HG03571 (cell line): ENCODE measurements around the gene ADRM1.

Experiments
- ATAC-seq: cut with Tn5 transposase; IDR thresholded peaks from one replicate; pipeline ENCODE4 v1.9.1; 2021; ENCODE audit not compliant: unreplicated experiment

Gene ADRM1

DNA sequence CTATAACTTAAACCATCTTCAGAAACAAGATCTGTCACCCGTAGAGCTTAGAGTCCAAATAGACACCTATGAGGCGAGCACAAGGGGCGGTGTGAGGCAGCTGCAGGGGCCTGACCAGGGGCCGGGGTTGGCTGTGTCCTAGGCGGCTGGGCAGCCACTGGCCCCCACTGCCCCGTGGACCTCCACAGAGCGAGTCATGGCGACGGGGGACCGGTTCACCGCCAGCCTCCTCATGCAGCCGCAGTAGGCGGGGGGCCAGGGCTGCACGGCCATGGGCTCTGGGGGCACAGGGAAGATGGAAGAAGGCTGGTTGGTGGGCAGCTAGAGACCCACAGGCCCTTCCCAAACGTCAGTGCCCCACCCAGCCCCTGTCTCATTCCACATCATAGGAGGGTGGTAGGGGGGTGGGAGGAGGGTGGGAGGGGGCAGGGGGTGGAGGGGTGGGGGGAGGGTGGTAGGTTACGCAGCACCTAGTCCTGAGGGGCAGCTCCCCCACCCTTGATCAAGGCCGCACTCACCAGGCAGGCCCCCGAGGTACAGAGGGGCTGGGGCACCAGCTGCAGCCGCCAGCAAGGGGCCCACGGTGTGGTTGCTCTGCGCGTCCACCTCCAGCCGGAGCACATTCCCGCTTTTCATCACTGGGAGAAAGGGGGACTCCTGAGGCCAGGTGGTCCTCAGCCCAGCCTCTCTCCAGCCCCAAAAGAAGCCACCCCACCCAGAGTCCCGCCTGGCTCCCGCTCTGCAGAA, 6.6 kb downstream of the ADRM1 start:
- no peak for ATAC-seq

DNA sequence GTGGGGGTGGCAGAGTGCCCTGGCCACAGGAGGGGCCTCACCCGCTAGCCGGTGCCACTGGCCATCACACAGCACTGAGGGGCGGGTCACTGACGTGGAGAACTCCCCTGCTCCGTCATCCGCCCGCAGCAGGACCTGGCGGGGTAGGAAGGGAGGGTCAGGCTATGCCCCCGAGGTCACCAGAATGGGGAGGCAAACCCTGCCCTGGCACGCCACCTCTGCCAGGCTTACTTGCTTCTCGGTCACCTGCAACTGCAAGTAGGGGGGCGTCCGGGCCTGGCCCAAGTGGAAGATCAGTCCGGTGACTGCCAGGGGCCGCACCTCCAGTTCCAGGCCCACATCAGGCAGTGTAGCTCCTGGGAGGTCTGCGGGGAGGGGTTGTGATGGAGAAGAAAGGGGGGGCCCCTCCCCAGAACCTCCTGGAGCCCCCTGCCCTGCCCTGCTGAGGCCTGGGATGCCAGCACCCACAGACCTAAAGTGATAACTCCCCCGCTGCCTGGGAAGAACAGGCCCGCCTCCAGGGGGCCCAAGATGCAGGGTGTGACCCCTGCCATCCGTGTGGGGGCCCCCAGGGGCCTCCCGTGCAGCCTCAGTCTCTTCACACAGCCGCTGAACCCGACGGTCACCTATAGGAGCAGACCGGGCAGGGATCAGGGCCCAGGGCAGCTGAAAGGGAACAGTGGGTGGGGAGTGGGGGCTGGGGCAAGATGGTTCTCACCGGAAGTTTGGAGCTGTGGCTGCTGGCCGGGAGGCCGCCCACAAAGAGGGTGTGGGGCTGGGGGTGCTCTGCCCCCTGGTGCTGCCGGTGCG, 7.4 kb downstream of the ADRM1 start:
- ATAC-seq = no peak

DNA sequence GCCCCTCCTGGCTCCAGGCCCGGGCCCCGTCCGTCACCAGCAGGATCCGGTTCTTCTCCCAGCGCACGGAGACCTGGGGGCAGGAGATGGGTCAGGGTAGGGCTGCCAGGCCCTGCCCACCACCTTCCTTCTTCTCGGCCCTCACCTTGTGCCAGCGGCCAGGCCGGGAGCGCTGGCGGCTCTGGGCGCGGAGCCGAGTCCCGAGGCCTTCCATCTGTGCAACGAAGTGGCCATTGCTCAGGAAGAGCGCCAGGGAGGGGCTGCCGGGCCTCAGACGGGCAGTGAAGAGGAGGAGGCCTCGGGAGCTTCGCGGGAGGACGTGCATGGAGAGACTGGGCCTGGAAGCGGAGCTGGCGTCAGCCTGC, 7.9 kb downstream of the ADRM1 start:
- ATAC-seq = no peak

DNA sequence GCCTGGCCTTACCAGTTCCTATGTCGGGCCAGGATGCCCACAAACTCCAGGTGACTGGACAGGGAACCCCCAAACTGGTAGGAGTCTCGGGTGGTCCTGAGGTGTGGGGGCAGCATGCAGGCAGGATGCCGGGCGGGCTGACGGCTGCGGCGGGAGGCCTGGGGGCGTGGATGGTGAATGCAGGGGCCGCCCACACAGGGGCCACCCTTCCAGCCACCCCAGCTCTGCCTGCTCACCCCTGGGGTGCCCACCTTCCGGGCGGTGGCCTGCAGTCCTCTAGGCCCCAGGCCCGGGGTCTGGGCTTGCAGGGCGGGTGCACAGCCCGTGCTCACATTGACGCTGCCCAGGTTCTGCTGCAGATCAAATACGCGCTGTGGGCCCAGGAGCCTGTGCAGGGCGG, 8.4 kb downstream of the ADRM1 start:
- no peak for ATAC-seq

DNA sequence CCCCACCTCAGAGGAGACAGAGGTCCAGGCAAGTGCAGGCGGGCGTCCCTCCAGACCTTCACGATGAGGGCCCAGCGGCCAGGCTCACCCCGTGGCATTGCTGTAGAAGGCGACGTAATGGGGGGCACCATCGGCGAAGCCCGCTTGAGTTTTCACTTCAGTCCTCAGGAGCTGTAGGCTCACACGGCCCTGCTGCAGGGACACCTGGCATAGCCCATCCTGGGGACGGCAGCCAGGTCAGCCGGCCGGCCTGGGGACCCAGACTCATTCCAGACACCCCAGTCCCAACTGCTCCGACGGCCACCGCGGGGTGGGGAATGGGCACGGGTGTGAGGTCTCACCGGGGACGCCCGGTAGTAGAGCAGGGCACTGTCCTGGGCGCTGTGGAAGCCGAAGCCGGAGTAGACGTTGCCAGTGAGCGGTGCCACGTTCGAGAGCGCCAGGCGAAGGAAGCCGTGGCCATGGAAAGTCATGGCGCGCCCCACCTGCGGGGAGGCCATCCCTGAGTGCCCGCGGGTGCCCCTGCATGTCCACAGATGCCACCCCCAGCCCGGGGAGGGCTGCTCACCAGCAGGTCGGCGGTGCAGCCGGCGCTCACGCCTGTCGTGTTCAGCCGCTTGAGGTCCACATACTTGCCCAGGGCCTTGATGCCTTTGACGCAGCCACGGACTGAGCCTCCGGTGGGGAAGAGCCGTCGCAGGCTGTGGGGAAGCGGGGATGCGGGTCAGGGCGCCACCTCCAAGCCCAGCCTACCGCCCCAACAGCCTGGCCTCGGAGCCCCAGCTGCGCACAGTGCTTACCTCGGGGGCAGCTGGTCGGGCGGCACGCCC, 9.2 kb downstream of the ADRM1 start:
- ATAC-seq = no peak

DNA sequence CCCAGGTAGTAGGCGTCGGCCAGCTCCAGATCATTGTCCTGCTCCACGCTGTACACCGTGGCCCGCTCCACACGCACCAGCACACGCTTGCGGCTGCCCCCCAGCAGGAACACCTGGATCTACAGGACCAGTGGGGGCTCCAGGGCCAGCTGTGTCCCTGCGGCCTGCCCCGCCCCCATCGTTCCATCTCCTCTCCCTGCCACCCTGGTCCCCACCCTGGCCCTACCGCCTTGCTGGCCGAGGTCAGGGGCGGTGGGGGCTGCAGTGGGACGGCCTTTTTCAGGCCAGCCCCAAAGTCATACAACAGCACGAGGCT, 9.8 kb downstream of the ADRM1 start:
- ATAC-seq = no peak

DNA sequence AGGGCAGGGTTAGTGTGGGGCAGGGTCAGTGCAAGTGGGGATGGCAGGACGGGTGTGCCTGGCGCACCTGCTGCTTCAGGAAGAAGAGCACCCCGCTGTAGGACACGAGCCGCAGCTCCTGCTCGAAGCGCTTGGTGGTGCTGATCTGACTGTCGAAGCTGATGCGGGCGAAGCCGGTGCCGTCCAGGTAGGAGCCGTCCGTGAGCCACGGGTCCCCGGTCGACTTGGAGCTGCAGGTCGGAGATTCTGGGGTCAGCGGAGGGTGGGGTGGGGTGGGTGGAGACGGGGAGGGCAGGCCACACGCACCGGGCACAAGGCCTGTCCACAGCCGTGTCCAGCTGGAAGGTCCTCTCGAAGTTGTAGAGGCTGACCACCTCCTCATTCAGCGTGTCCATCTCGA, 10.2 kb downstream of the ADRM1 start:
- ATAC-seq = no peak

DNA sequence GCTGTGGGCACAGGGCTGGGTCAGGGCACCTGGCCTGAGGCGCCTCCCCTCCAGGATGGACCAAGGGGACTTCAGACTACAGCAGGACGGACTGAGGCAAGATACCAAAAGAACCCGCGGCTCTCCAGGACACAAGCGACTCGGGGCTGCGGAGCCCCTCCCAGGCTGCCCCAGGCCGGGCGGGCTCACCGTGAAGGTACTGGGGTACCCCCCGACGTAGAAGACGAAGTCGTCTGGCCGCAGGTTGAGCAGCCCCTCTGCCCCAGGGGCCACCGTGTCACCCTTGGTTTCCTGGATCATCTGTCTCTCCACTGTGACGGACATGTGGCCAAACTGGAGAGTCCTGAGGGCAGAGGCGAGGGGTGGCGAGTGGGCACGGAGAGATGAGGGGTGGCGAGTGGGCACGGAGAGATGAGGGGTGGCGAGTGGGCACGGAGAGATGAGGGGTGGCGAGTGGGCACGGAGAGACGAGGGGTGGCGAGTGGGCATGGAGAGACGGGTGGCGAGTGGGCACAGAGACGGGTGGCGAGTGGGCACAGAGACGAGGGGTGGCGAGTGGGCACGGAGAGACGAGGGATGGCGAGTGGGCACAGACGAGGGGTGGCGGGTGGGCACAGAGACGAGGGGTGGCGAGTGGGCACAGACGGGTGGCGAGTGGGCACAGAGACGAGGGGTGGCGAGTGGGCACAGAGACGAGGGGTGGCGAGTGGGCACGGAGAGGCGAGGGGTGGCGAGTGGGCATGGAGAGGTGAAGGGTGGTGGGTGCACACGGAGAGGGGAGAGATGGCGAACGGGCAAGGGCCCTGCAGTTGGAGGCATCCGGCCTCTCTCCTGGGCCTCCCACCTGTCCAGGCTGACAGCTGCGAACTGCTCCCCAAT, 10.9 kb downstream of the ADRM1 start:
- no peak for ATAC-seq

DNA sequence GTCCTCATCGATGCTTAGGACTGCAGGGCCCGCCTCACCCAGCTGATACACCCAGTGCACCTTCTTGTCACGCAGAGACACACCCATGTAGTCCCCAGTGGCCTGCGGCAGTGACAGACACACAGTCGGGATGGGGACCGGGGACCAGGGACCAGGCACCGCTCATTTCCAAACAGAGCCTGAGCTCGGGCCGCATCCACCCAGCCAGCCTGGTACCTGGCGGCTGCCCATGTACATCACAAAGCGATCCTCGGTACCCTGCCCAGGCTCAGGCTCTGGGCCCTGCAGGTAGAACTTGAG, 11.5 kb downstream of the ADRM1 start:
- no peak for ATAC-seq

DNA sequence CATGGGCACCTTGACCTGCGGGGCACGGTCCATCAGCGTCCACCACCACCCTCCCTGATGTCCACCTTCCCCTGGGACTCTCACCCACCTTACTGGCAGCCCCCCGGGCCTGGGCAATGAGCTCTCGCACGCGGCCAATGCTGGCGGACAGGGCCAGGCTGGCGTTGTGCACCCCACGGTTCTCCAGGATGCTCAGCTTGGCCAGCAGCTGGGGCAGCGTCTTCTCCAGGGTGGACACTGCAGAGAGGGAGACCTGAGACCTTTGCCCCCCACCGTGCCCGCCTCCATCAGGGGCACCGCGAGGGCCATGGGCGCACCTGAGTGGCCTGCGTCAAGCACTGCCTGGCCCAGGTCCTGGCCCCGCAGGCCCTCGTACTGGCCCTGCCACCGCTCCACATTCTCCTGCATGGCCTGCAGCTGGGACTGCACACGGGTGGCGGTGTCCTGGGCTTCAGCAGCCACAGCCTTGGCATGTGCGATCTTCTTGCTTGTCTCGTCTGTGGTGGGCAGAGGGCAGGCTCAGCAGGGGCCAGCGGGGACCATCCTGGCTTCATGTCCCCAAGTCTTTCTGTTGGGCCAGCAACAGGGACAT, 12.0 kb downstream of the ADRM1 start:
- ATAC-seq = no peak

DNA sequence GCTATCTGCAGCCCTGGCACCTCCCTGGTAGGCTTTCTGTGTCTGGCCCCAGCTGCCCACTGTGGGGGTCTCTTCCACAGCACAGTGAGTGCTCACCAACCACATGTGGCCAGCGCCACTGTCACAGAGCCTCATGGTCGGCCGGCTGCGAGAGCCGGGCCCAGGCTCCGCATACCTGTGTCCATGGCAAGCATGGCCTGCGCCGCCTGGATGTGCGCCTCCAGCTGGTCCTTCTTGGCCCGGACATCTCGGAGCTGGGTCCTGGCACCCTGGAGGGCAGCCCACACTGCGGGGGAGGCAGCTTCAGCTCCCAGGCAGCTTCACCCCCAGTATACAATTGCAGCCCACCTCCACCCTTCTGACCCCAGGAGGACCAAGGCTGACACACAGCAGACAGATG, 13.0 kb downstream of the ADRM1 start:
- ATAC-seq = no peak

DNA sequence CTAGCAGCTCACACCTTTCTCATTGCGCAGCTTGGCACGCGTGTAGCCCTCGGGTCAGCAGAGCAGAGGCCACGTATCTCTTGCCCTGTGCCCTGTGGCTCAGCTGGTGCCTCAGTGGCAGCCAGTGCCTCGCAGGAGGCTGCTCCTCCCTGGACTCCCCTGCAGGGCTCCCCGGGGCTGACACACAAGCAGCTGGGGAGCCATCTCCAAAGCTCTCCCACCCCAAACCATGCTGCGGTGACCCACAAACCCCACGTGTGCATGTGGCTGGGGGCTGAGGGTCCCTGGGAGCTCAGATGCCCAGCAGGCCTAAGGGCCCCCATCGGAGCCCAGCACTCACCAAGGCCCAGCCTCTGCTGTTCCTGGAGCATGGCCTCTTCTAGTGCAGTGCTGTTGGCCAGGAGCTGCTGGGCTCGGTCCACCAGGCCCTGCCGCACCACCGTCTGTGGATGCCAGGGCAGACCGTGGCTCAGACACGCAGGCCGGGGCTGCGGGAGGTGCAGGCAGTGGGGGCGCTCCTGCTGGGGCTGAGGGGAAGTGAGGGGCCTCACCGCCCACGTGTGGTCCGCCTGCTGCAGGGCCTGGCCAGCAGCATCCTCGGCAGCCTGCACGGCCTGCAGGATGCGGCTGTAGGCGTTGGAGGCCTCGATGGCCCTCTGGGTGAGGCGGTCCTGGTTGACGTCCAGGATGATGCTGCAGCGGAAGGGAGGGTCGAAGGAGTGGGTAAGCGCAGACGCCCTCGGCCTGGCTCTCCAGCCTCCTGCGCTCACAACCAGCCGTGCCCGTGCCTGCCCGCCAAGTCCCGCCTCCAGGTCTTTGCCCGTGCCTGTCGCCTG, 13.8 kb downstream of the ADRM1 start:
- ATAC-seq = no peak

DNA sequence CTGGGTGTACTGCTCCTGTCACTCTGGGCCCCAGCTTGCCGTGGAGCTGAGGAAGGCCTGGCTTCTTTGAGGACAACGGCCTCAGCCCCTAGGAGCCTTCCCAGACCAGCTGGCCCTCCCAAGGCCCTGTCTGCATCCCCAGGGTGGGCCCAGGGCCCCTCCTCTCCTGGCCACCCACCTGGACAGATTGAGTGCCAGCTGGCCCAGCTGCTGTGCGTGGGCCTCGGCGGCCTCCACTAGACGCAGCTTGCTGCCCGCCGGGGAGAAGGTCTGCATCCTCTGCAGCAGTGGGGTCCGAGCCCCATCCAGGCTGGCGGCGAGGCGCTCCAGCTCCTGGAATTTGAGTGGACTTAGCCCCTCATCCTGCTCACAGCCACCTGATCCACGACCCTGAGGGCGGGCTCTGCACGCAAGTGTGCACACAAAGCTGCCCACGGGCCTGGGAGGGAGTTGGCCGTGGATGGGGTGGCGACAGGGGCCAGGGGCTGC, 14.4 kb downstream of the ADRM1 start:
- no peak for ATAC-seq

DNA sequence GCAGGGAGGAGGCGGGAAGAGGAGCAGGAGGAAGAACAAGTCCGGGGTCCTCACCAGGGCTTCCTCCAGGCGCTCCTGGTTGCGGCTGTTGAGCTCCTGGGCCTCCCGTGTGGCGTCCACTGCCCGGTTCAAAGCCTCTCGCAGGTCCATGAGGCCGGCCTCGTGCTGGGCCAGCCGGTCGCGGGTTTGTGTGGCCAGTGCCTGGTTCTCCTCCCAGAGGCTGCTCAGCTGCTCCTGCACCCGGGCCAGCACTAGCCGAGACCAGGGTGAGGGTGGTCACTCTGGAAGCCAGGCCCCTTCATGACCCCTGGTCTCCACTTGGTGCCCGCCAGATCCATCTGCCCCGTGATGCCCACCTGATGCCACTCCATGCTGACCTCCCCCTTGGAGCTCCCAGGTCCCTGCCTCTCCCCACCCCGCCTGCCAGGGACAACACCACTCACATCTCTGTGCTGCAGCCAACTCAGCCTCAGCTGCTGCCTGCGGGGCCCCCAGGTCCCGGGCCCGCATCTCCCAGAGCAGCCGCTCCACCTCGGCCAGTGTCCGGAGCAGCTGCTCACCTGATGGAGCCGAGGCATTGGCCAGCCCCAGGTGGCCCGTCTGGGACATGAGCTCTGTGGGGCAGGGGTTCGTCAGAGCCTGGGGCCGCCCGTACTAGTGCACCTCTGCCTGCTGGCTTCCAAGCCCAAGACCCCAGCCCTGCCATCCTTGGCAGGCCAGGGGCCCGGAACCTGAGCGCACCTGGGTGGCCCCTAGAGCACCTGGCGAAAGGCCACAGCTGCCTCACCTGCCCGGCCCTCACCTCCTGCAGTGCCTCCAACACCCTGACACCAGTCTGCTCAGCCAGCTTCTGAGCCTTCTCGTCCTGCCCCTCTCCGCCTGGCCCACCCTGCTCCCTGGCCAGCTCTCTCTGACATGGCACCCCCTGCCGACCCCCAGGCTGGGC, 15.9 kb downstream of the ADRM1 start:
- no peak for ATAC-seq

DNA sequence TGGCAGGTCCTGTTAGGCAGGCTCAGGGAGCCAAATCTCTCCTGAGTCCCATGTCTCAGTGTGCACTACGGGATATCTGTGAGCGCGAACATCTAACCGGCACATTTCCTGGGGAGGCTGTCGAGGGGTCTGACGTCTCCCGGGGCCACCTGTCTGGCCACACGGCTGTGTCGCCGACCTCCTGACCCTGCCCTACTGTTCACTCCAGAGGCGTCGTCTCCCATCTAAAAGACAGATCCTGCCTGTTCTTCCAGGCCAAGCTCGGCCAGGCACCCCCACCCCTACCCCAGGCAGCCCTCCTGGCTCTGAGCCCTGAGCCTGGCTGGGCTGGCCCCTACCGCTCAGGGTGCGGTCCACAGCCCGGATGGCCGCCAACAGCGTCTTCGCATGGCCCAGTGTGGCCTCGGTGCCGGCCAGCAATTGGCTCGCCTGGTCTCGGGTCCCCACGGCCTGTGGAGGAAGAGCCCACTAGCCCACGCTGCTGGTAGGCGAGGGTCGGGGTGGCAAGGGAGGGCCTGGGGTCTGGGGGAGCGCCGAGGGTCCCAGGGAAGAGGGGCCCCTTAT, 16.6 kb downstream of the ADRM1 start:
- no peak for ATAC-seq

DNA sequence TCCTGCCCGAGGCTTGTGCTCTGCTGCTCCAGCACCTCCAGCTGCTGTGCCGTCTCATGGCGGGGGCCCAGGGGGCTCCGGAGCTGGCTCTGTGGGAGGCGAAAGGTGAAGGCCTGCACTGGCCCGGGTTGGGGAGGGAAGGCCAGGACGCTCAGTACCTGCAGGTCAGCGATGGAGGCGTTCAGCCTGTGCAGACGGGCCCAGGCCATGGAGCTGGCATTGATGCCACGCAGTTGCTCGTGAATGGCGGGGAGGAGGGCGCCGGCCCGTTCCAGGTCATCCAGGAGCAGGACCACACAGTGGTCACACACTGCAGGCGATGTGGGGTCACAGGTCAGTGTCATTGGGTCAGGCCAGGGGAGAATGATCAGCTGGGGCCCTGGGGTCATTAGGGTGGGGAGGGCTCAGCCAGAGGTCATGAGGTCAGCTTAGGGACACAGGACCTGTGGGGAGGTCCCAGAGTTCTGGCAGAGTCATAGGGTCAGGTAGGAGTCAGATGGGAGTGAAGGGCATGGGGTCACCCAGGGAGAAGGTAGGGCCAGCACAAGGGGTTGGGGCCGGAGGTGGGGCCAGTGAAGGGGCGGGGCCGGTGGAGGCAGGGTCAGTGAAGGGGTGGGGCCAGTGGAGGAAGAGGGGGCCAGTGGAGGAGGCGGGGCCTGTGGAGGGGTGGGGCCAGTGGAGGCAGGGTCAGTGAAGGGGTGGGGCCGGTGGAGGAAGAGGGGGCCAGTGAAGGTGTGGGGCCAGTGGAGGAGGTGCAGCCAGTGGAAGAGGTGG, 18.0 kb downstream of the ADRM1 start:
- no peak for ATAC-seq

DNA sequence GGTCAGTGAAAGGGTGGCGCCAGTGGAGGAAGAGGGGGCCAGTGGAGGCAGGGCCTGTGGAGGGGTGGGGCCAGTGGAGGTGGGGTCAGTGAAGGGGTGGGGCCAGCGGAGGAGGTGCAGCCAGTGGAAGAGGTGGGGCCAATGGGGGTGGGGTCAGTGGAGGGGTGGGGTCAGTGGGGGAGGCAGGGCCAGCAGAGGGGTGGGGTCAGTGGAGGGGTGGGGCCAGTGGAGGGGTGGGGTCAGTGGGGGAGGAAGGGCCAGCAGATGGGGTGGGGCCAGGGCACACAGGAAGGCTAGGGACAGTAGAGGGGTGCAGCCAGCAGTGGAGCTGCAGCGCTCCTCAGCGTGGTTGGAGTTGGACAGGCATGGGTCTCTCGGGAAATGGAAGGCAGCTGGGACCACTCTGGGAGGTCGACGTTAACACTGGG, 18.7 kb downstream of the ADRM1 start:
- no peak for ATAC-seq
